ENCODE measurements around the gene MTHFSD.

Gene MTHFSD

GRCh38 chr16:86557587-86557986, 2.6 kb upstream of the MTHFSD start:
- Mint-ChIP-seq H3K27me3 (peaks cover 36% of the 10 kb centered on the region), H3K36me3 (peaks cover 8% of the 10 kb centered on the region), H3K4me1 (peaks cover 25% of the 10 kb centered on the region), H3K9me3 (no peaks in the 10 kb centered on the region), H3K4me3 (no peak overlapping the region), H3K27ac (no peak overlapping the region)
- DNase-seq = no peak
- CTCF ChIA-PET = interaction anchor here (0.6 to 1.0 kb wide), 2 partner anchors 37 to 505 kb away, joined by 3 to 5 read pairs; no protein-coding TSS in a partner anchor

GRCh38 chr16:86556576-86556975, 1.5 kb upstream of the MTHFSD start:
- peaks cover 28% of the 10 kb centered on the region for H3K27me3 Mint-ChIP-seq
- H3K27ac Mint-ChIP-seq = no peak overlapping the region

GRCh38 chr16:86555704-86556075, 655 bp upstream of the MTHFSD start:
- H3K9me3 Mint-ChIP-seq = no peaks in the 10 kb centered on the region
- CTCF ChIA-PET = no interaction called here
- H3K4me3 Mint-ChIP-seq = peak overlapping the region; percentile 94
- H3K36me3 Mint-ChIP-seq = peaks cover 9% of the 10 kb centered on the region
- peaks cover 24% of the 10 kb centered on the region for H3K27me3 Mint-ChIP-seq
- H3K4me1 Mint-ChIP-seq = peaks cover 27% of the 10 kb centered on the region
- no peak for DNase-seq
- peak overlapping the region; percentile 97 for H3K27ac Mint-ChIP-seq

More at GRCh38 chr16:86556576-86556975, 1.5 kb upstream of the MTHFSD start:
- H3K36me3 Mint-ChIP-seq = peaks cover 9% of the 10 kb centered on the region
- CTCF ChIA-PET = no interaction called here
- no peak for DNase-seq
- H3K9me3 Mint-ChIP-seq = no peaks in the 10 kb centered on the region
- no peak overlapping the region for H3K4me3 Mint-ChIP-seq
- H3K4me1 Mint-ChIP-seq = peaks cover 27% of the 10 kb centered on the region

GRCh38 chr16:86554599-86554916, 477 bp downstream of the MTHFSD start:
- CTCF ChIA-PET = no interaction called here
- DNase-seq = no peak
- Mint-ChIP-seq H3K4me1 (peaks cover 27% of the 10 kb centered on the region), H3K27me3 (peaks cover 24% of the 10 kb centered on the region), H3K4me3 (peak overlapping the region; percentile 94), H3K36me3 (peaks cover 9% of the 10 kb centered on the region), H3K27ac (peak overlapping the region; percentile 97), H3K9me3 (no peaks in the 10 kb centered on the region)

- CTCF ChIA-PET = no interaction called here
- DNase-seq = no peak
- H3K27me3 Mint-ChIP-seq = peaks cover 20% of the 10 kb centered on the region
- peak overlapping the region; percentile 94 for H3K4me3 Mint-ChIP-seq
- no peaks in the 10 kb centered on the region for H3K9me3 Mint-ChIP-seq
- H3K27ac Mint-ChIP-seq = no peak overlapping the region
- peaks cover 10% of the 10 kb centered on the region for H3K36me3 Mint-ChIP-seq
- peaks cover 27% of the 10 kb centered on the region for H3K4me1 Mint-ChIP-seq
Measured at GRCh38 chr16:86553356-86553755, 1.7 kb downstream of the MTHFSD start.

GRCh38 chr16:86550281-86550680, 4.8 kb downstream of the MTHFSD start:
- DNase-seq = no peak
- H3K27ac Mint-ChIP-seq = no peak overlapping the region
- peaks cover 16% of the 10 kb centered on the region for H3K36me3 Mint-ChIP-seq
- no peak overlapping the region for H3K4me3 Mint-ChIP-seq
- H3K9me3 Mint-ChIP-seq = no peaks in the 10 kb centered on the region
- peaks cover 21% of the 10 kb centered on the region for H3K4me1 Mint-ChIP-seq
- CTCF ChIA-PET = interaction anchor here (0.6 to 0.7 kb wide), 2 partner anchors 8 to 729 kb away, joined by 3 read pairs; no protein-coding TSS in a partner anchor
- H3K27me3 Mint-ChIP-seq = peaks cover 5% of the 10 kb centered on the region

- Mint-ChIP-seq H3K36me3 (peaks cover 17% of the 10 kb centered on the region), H3K27me3 (peaks cover under 1% of the 10 kb centered on the region), H3K9me3 (no peaks in the 10 kb centered on the region), H3K4me3 (no peak overlapping the region), H3K27ac (no peak overlapping the region), H3K4me1 (peaks cover 16% of the 10 kb centered on the region)
- CTCF ChIA-PET = interaction anchor here (0.6 to 0.7 kb wide), 2 partner anchors 8 to 9 kb away, joined by 3 read pairs; no protein-coding TSS in a partner anchor
- no peak for DNase-seq
Measured at GRCh38 chr16:86549893-86550190, 5.2 kb downstream of the MTHFSD start.

- Mint-ChIP-seq H3K27me3 (no peaks in the 10 kb centered on the region), H3K9me3 (no peaks in the 10 kb centered on the region), H3K27ac (no peak overlapping the region), H3K36me3 (peaks cover 19% of the 10 kb centered on the region), H3K4me3 (no peak overlapping the region), H3K4me1 (peaks cover 13% of the 10 kb centered on the region)
- DNase-seq = no peak
- CTCF ChIA-PET = interaction anchor here (0.6 to 0.7 kb wide), 2 partner anchors 9 kb away, joined by 3 read pairs; no protein-coding TSS in a partner anchor
Measured at GRCh38 chr16:86549076-86549892, 5.8 kb downstream of the MTHFSD start.

GRCh38 chr16:86547286-86547685, 7.7 kb downstream of the MTHFSD start:
- CTCF ChIA-PET = no interaction called here
- no peaks in the 10 kb centered on the region for H3K27me3 Mint-ChIP-seq
- no peaks in the 10 kb centered on the region for H3K9me3 Mint-ChIP-seq
- DNase-seq = no peak
- no peak overlapping the region for H3K4me3 Mint-ChIP-seq
- H3K36me3 Mint-ChIP-seq = peaks cover 12% of the 10 kb centered on the region
- no peaks in the 10 kb centered on the region for H3K4me1 Mint-ChIP-seq
- no peak overlapping the region for H3K27ac Mint-ChIP-seq

GRCh38 chr16:86546638-86547013, 8.4 kb downstream of the MTHFSD start:
- Mint-ChIP-seq H3K36me3 (peaks cover 12% of the 10 kb centered on the region), H3K4me3 (no peak overlapping the region), H3K27ac (no peak overlapping the region), H3K27me3 (no peaks in the 10 kb centered on the region), H3K4me1 (no peaks in the 10 kb centered on the region), H3K9me3 (no peaks in the 10 kb centered on the region)
- DNase-seq = no peak
- CTCF ChIA-PET = no interaction called here

- Mint-ChIP-seq H3K4me1 (no peaks in the 10 kb centered on the region), H3K27ac (no peak overlapping the region), H3K4me3 (no peak overlapping the region), H3K9me3 (no peaks in the 10 kb centered on the region), H3K27me3 (no peaks in the 10 kb centered on the region), H3K36me3 (peaks cover 12% of the 10 kb centered on the region)
- CTCF ChIA-PET = no interaction called here
- no peak for DNase-seq
Measured at GRCh38 chr16:86545954-86546637, 8.9 kb downstream of the MTHFSD start.

- Mint-ChIP-seq H3K4me1 (no peaks in the 10 kb centered on the region), H3K36me3 (peaks cover 14% of the 10 kb centered on the region), H3K9me3 (no peaks in the 10 kb centered on the region), H3K4me3 (no peak overlapping the region), H3K27ac (no peak overlapping the region), H3K27me3 (no peaks in the 10 kb centered on the region)
- DNase-seq = no peak
- CTCF ChIA-PET = interaction anchor here (0.6 kb wide), 1 partner anchor 427 kb away, joined by 3 read pairs; no protein-coding TSS in a partner anchor
Measured at GRCh38 chr16:86545481-86545880, 9.6 kb downstream of the MTHFSD start.

GRCh38 chr16:86542756-86543750, 12.0 kb downstream of the MTHFSD start:
- Mint-ChIP-seq H3K27ac (no peak overlapping the region), H3K4me3 (no peak overlapping the region), H3K27me3 (no peaks in the 10 kb centered on the region), H3K9me3 (no peaks in the 10 kb centered on the region), H3K36me3 (peaks cover 20% of the 10 kb centered on the region), H3K4me1 (no peaks in the 10 kb centered on the region)
- DNase-seq = no peak
- CTCF ChIA-PET = no interaction called here

GRCh38 chr16:86541560-86541959, 13.5 kb downstream of the MTHFSD start:
- Mint-ChIP-seq H3K27me3 (no peaks in the 10 kb centered on the region), H3K36me3 (peaks cover 18% of the 10 kb centered on the region), H3K4me1 (no peaks in the 10 kb centered on the region), H3K27ac (no peak overlapping the region), H3K9me3 (no peaks in the 10 kb centered on the region), H3K4me3 (no peak overlapping the region)
- no peak for DNase-seq
- CTCF ChIA-PET = no interaction called here
